GM12891 (cell line): ENCODE data around the gene PPP1R9A.

Source experiments
- DNase-seq: peaks from one replicate; pipeline ENCODE4 v3.0.0; 2011; ENCODE audit warnings: low spot score; ENCODE audit not compliant: insufficient read length
- FAIRE-seq: peaks from 2 replicates; lab custom pipeline; 2011; peaks lifted over from hg19 to GRCh38; lab: Jason Lieb, UNC
- PAX5 ChIP-seq: IDR thresholded peaks from 2 replicates; pipeline ENCODE4 v1.6.1; 2011; ENCODE audit warnings: low read length, moderate library complexity, mild to moderate bottlenecking; ENCODE audit not compliant: insufficient read depth, severe bottlenecking
- POLR2A ChIP-seq: IDR thresholded peaks from 2 replicates; pipeline ENCODE4 v1.6.1; 2011; ENCODE audit warnings: low read depth, low read length, control low read depth
- POLR2AphosphoS5 ChIP-seq: IDR thresholded peaks from 2 replicates; pipeline ENCODE4 v1.6.1; 2011; ENCODE audit warnings: low read depth, low read length, control low read depth
- POU2F2 ChIP-seq: IDR thresholded peaks from 2 replicates; pipeline ENCODE4 v1.6.1; 2011; ENCODE audit warnings: low read depth, mild to moderate bottlenecking, control low read depth, low read length, moderate library complexity
- SPI1 ChIP-seq: IDR thresholded peaks from 2 replicates; pipeline ENCODE4 v1.6.1; 2011; ENCODE audit warnings: low read depth, low read length, control low read depth
- TAF1 ChIP-seq: IDR thresholded peaks from 2 replicates; pipeline ENCODE4 v1.6.1; 2011; ENCODE audit warnings: low read depth, low read length, control low read depth

The PPP1R9A gene

DNA sequence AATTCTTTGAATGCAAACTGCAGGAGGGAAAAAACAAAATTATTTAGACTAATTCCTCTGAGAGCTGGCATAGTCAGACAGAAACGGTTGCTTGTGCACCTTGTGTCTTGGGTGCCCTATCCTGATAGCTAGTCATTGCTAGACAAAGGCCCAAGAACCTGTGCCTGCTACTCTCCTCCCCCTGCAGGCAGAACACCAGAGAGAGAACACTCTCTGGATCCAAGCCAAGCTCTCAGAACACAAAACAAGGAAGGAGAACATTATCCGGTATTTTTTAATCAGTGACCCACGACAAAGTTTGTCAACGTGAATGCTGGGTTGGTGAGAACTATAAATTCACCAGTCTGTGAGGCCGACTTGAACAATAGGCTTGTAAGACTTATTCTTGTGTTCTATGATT, 18.8 kb upstream of the PPP1R9A start:
- TF ChIP-seq POU2F2 (no peak), POLR2AphosphoS5 (no peak), TAF1 (no peak), POLR2A (no peak), PAX5 (no peak), SPI1 (no peak)
- no peak for FAIRE-seq
- DNase-seq = no peak

GRCh38 chr7:94888995-94889523, 18.3 kb upstream of the PPP1R9A start:
- no peak for TF ChIP-seq PAX5
- TF ChIP-seq POLR2AphosphoS5 = no peak
- no peak for TF ChIP-seq SPI1
- TF ChIP-seq POU2F2 = no peak
- TF ChIP-seq TAF1 = no peak
- no peak for TF ChIP-seq POLR2A
- no peak for FAIRE-seq

DNA sequence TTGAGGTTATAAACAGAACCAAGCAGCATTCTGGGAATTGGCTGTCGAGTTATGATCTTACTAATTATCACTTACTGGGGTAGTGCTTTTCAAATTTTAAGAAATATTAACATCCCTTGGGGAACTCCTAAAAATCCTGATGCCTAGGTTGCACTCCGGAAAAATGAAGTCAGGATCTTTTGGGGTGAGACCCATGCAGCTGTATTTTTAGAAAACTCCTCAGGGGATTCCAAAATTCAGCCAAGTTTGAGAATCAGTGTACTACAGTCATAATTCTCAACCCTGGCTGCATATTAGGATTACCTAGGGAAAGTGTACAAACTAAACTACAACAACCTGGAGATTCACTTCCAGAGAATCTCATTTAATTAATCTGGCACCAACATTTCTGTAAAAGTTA, 17.2 kb upstream of the PPP1R9A start:
- no peak for FAIRE-seq
- TF ChIP-seq POLR2A (no peak), POU2F2 (no peak), TAF1 (no peak), POLR2AphosphoS5 (no peak), SPI1 (no peak)

More at GRCh38 chr7:94888995-94889523, 18.3 kb upstream of the PPP1R9A start:
- DNase-seq = no peak

DNA sequence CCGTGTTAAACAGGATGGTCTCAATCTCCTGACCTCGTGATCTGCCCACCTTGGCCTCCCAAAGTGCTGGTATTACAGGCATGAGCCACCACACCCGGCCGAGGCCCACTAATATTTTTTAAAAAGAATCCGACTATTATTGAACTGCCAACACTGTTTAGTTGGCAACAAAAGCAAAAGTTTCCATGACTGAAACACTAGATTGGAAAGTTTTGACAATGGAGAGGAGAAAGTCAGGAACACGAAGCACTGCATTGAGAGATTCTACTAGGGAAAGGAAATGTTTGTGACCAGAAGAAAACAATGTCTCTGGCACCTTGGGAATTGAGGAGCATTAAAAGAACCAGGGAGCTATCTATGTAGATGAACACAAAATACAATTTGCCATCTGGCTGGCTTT, 13.7 kb upstream of the PPP1R9A start:
- no peak for TF ChIP-seq PAX5
- FAIRE-seq = no peak

More for the DNA sequence above, 17.2 kb upstream of the PPP1R9A start:
- DNase-seq = no peak

DNA sequence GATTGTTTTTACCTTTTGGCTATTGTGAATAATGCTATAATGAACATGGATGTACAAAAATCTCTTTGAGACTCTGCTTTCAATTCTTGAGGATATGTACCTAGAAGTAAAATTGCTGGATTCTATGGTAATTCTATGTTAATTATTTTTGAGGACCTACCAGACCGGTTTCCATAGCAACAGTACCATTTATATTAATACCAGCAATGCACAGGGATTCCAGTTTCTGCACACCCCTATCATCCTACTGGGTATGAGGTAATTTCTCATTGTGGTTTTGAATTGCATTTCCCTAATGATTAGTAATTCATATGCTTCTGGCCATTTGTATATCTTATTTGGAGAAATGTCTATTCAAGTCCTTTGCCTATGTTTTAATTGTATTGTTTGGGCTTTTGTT, 9.9 kb upstream of the PPP1R9A start:
- FAIRE-seq = no peak
- TF ChIP-seq POLR2AphosphoS5 = no peak
- no peak for TF ChIP-seq TAF1
- TF ChIP-seq PAX5 = no peak
- TF ChIP-seq POLR2A = no peak
- no peak for TF ChIP-seq SPI1
- no peak for TF ChIP-seq POU2F2
- no peak for DNase-seq

More for the DNA sequence above, 13.7 kb upstream of the PPP1R9A start:
- DNase-seq = no peak

DNA sequence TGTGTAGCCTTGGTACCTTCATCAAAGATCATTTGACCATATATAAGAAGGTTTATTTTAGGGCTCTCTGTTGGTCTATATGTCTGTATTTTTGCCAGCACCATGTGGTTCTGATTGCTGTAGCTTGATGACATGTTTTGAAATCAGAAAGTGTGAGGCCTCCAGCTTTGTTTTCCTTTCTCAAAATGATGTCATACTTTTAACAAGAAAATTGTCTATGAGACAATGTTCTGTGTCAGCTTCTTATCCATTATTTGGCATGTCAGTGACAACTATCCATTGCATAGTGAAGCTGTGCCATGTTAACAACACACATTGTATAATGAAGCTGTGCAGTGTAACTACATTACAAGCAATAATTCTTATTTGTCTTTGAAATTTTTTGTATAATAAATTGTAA, 9.1 kb upstream of the PPP1R9A start:
- DNase-seq (no peak), FAIRE-seq (no peak)
- TF ChIP-seq POLR2AphosphoS5 (no peak), PAX5 (no peak), POU2F2 (no peak), POLR2A (no peak), TAF1 (no peak), SPI1 (no peak)

DNA sequence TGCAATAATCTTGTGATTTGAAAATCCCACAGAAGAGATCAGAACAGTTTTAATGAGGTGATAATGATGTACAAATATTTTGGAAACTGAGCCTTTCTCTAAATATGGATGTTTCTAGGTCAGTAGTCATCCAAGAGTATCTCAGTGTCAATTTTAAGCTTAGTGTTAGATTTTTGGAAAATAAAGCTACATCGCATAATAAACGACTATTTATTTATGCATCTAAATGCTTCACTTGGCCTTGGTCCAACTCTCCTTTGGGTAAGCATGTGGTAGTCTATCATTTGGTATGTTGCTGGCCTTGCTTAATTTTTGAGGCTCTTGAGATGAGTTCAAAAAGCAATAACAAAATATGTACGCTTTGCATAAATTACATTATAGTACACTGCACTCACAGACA, 5.4 kb upstream of the PPP1R9A start:
- no peak for TF ChIP-seq TAF1
- TF ChIP-seq POLR2AphosphoS5 = no peak
- TF ChIP-seq SPI1 = no peak
- TF ChIP-seq POU2F2 = no peak
- no peak for TF ChIP-seq PAX5
- no peak for TF ChIP-seq POLR2A
- FAIRE-seq = no peak
- no peak for DNase-seq

DNA sequence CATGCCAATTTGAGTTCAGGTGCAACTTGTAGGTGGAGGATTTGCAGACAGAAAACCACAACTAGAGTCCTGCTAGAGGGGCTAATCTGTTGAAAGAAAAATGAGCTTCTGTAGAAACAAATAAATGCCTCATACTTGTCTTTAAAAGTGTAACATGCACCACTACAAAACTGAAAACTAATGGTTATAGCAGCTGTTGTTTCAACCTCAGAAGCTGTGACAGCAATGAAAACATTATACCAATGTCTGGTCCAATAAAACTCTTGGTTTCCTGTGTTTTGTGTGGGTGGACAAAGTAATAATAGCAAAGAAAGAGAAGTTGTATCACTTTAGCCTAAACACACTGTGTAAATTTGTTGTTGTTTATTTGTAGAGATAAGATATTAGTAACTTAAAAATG, 3.4 kb upstream of the PPP1R9A start:
- FAIRE-seq = no peak

GRCh38 chr7:94904982-94905381, 2.4 kb upstream of the PPP1R9A start:
- TF ChIP-seq SPI1 (no peak), POU2F2 (no peak), PAX5 (no peak), POLR2AphosphoS5 (no peak), TAF1 (no peak), POLR2A (no peak)
- FAIRE-seq (no peak), DNase-seq (no peak)

More for the DNA sequence above, 3.4 kb upstream of the PPP1R9A start:
- no peak for DNase-seq
- TF ChIP-seq SPI1 = no peak
- TF ChIP-seq POU2F2 = no peak
- TF ChIP-seq PAX5 = no peak
- no peak for TF ChIP-seq TAF1
- TF ChIP-seq POLR2AphosphoS5 = no peak
- no peak for TF ChIP-seq POLR2A
